Breast epithelium (tissue), 3 donors: ENCODE measurements around the gene EFCAB14.

Experiments used
- CTCF ChIP-seq, 3 donors: fragments of 450-650 bp; IDR thresholded peaks; one replicate each; pipeline ENCODE4 v1.5.1; 2016 to 2017; ENCODE audit warnings: antibody characterized with exemption in 3 of 3, mild to moderate bottlenecking in 3 of 3, moderate library complexity in 3 of 3
- POLR2A ChIP-seq: fragments of 450-650 bp; IDR thresholded peaks from one replicate; pipeline ENCODE4 v1.6.1; 2016; ENCODE audit warnings: antibody characterized with exemption, mild to moderate bottlenecking, moderate library complexity
- POLR2AphosphoS5 ChIP-seq, 3 donors: sonication (generic); formaldehyde crosslinking; IDR thresholded peaks; one replicate each; pipeline ENCODE4 v1.6.1; 2017; ENCODE audit warnings: antibody characterized with exemption in 3 of 3

GRCh38 chr1:46656643-46657042, 62.3 kb downstream of the EFCAB14 start:
- TF ChIP-seq CTCF (IDR thresholded peaks at IDR 0.05) = no peak
- TF ChIP-seq POLR2A = no peak
- TF ChIP-seq POLR2AphosphoS5 (IDR thresholded peaks at IDR 0.05) = no peak
